HepG2 (cell line): ENCODE data around the gene NREP. TPM values are rescaled to one million over a fixed set of nuclear protein-coding genes. Genes with fewer than 3 reads are reported as not detected.

Source experiments
- ATAC-seq: fragments of 200-7000 bp; cut with Tn5 transposase; 3 replicates; pipeline ENCODE4 v1.9.1; 2020; ENCODE audit warnings: mild to moderate bottlenecking, moderate library complexity
- BruUV-seq: library from RNA; stranded (reverse); fragments of 400-500 nt; replicated peaks from 2 replicates; lab custom pipeline; 2021; lab: Mats Ljungman, UMichigan
- CTCF ChIA-PET: fragments of 300-600 bp; formaldehyde crosslinking; extraction: SDS; loops from one replicate; lab custom pipeline; 2021; ENCODE audit warnings: low total read pairs, inconsistent platforms, low intra/inter-chr PET ratio; lab: Yijun Ruan, JAX
- POLR2A ChIA-PET: fragments of 350-600 bp; sonication (Branson Sonifier 250); formaldehyde crosslinking; loops from one replicate; lab custom pipeline; 2020; ENCODE audit warnings: antibody characterized with exemption, inconsistent platforms; lab: Yijun Ruan, JAX
- DNase-seq: peaks from one replicate; pipeline ENCODE4 v3.0.0-alpha.2; 2015; ENCODE audit warnings: low spot score
- FAIRE-seq: peaks from 3 replicates; lab custom pipeline; 2011; peaks lifted over from hg19 to GRCh38; lab: Jason Lieb, UNC
- H2AFZ ChIP-seq: one replicate; pipeline ENCODE4 v1.6.1; 2011; ENCODE audit warnings: low read length, inconsistent platforms
- H3K27ac ChIP-seq: fragments of 300-600 bp; 3 replicates; pipeline ENCODE4 v1.8.0; 2011; ENCODE audit warnings: mixed run types, mild to moderate bottlenecking, mixed read lengths, low read length, inconsistent platforms; ENCODE audit not compliant: insufficient read depth; ENCODE audit errors: extremely low read length
- H3K27me3 ChIP-seq, 2 experiments: fragments of 200-600 bp in 1 of 2; 2 replicates in 1 of 2; 3 replicates in 1 of 2; pipeline versions ENCODE4 v1.6.0 to v1.8.0; 2011; ENCODE audit warnings: low read length in 2 of 2, mild to moderate bottlenecking in 2 of 2, moderate library complexity in 2 of 2, inconsistent platforms in 1 of 2; ENCODE audit not compliant: insufficient read depth in 2 of 2, control insufficient read depth in 1 of 2
- H3K36me3 ChIP-seq, 2 experiments: fragments of 200-600 bp in 1 of 2; replicated peaks in 1 of 2; 2 replicates in 1 of 2; 3 replicates in 1 of 2; pipeline versions ENCODE4 v1.5.1 to v1.8.0; 2011; ENCODE audit warnings: low read length in 2 of 2, inconsistent platforms in 1 of 2; ENCODE audit not compliant: insufficient read depth in 2 of 2, control insufficient read depth in 1 of 2
- H3K4me1 ChIP-seq: 2 replicates; pipeline ENCODE4 v1.5.1; 2012; ENCODE audit warnings: low read length, inconsistent platforms; ENCODE audit not compliant: insufficient read depth
- H3K4me2 ChIP-seq: 2 replicates; pipeline ENCODE4 v1.6.0; 2011; ENCODE audit warnings: low read depth, low read length, inconsistent platforms
- H3K4me3 ChIP-seq, 3 experiments: fragments of 200-600 bp in 1 of 3; sonication (generic), shearing (Covaris generic) in 1 of 3; replicated peaks in 1 of 3; 2 replicates each; pipeline ENCODE4 v1.5.1; 2011 to 2016; ENCODE audit warnings: low read length in 3 of 3, inconsistent platforms in 2 of 3, low read depth in 2 of 3, mild to moderate bottlenecking in 2 of 3, control low read depth in 1 of 3, mixed read lengths in 1 of 3; ENCODE audit not compliant: insufficient read depth in 1 of 3
- H3K79me2 ChIP-seq: one replicate; pipeline ENCODE4 v1.6.1; 2011; ENCODE audit warnings: low read length, inconsistent platforms; ENCODE audit not compliant: insufficient read depth
- H3K9ac ChIP-seq: 2 replicates; pipeline ENCODE4 v1.6.0; 2011; ENCODE audit warnings: mild to moderate bottlenecking, low read depth, low read length, inconsistent platforms; ENCODE audit not compliant: insufficient read depth
- H3K9me3 ChIP-seq: 2 replicates; pipeline ENCODE4 v1.5.1; 2012; ENCODE audit warnings: mild to moderate bottlenecking, low read length
- H4K20me1 ChIP-seq: 2 replicates; pipeline ENCODE4 v1.6.0; 2011; ENCODE audit warnings: inconsistent platforms, mild to moderate bottlenecking, low read length, moderate library complexity; ENCODE audit not compliant: insufficient read depth
- FOXC1 ChIP-seq: sonication (generic); formaldehyde crosslinking; IDR thresholded peaks from 2 replicates; pipeline ENCODE4 v1.8.0; 2022; ENCODE audit warnings: mild to moderate bottlenecking, missing genetic modification reagents, borderline replicate concordance
- FOXK1 ChIP-seq: sonication (generic); formaldehyde crosslinking; IDR thresholded peaks from 2 replicates; pipeline ENCODE4 v1.4.0; 2020; ENCODE audit warnings: low read depth, missing genetic modification reagents, borderline replicate concordance
- MAFF ChIP-seq: IDR thresholded peaks from 2 replicates; pipeline ENCODE4 v1.6.1; 2011; ENCODE audit warnings: low read depth, low read length, improper control_type of control experiment
- MIER2 ChIP-seq: IDR thresholded peaks from 2 replicates; pipeline ENCODE4 v1.6.1; 2016; ENCODE audit warnings: missing biosample characterization, missing genetic modification reagents
- PHF5A ChIP-seq: IDR thresholded peaks from one replicate; pipeline ENCODE4 v1.6.1; 2018; ENCODE audit warnings: low read depth, missing genetic modification reagents; ENCODE audit not compliant: unreplicated experiment
- ZNF136 ChIP-seq: sonication (generic); formaldehyde crosslinking; IDR thresholded peaks from 2 replicates; pipeline ENCODE4 v1.8.1; 2022; ENCODE audit warnings: low read depth, mild to moderate bottlenecking, moderate library complexity, missing genetic modification reagents
- WGBS: methylation state at CpG from one replicate; pipeline ENCODE4 v1.1.6; 2017; ENCODE audit warnings: low lambda C conversion rate; 5-methylcytosine and 5-hydroxymethylcytosine counted together
- in situ Hi-C: cut with HindIII; loops from 2 replicates; pipeline ENCODE4 v1.10.0; 2017; ENCODE audit warnings: low pct_unique_long_range_greater_than_20kb; ENCODE audit not compliant: extremely low pct_ligation_motif_present
- intact Hi-C: fragments of 100-400 bp; cut with micrococcal nuclease; formaldehyde crosslinking; loops from one replicate; pipeline ENCODE4 v1.10.0; 2022; ENCODE audit not compliant: unreplicated experiment
- polyA plus RNA-seq, 8 experiments: library from polyadenylated mRNA; depleted of rRNA in 3 of 8; stranded (reverse) in 7 of 8; unstranded in 1 of 8; fragments of >200 nt; fragmentation: Illumina TruSeq in 4 of 8; extraction: Trizol in 4 of 8; gene quantifications; 2 replicates each; pipeline versions ENCODE4 v1.2.1 to v1.2.3, GENCODE V29; 2011 to 2016; ENCODE audit warnings: low read depth in 4 of 8, missing spikeins in 1 of 8, mixed read lengths in 1 of 8; ENCODE audit not compliant: insufficient read depth in 1 of 8
- total RNA-seq, 5 experiments: library from RNA; depleted of rRNA; stranded (reverse); fragments of >200 nt; fragmentation: Illumina TruSeq; extraction: Trizol; gene quantifications; 2 replicates each; pipeline ENCODE4 v1.2.3, GENCODE V29; 2016; ENCODE audit warnings: low read depth in 1 of 5
- TF ChIP-seq, protein P1 (sequence below): sonication (generic); formaldehyde crosslinking; IDR thresholded peaks from 2 replicates; pipeline ENCODE4 v1.5.0; 2020; ENCODE audit warnings: missing genetic modification reagents
- TF ChIP-seq, protein P2 (sequence below): sonication (generic); formaldehyde crosslinking; IDR thresholded peaks from 2 replicates; pipeline ENCODE4 v1.5.1; 2020; ENCODE audit warnings: missing genetic modification reagents, mild to moderate bottlenecking, borderline replicate concordance

Gene NREP
- total and polyA plus RNA-seq, 2 of the 13 experiments (the other 11 are each of a cell fraction or from before 2014, with no cell fraction given), result 40.5 to 102 TPM

DNA sequence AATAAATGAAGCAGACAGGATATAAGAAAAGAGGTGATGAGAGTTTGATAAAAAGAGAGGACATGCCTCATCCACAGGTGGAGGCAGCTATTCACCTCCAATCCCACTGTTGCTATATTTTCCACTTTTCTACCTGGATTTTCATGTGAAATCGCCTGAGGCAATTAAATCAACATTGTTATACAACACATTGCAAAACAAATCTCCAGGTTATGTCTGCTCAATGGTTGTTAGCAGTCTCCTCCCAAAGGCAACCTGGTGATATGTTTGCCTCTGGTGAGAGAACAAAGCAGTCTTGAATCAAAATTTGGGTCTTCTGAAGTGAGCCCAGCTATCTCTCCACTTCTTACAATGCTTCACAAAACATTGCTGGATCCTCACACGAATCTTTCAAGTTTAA is 30.0 kb downstream of the NREP start:
- 75% methylated on average over 2 of the region's 2 CpGs for WGBS

More for the DNA sequence above, 30.0 kb downstream of the NREP start:
- Histone ChIP-seq H3K9me3 (no peaks in the 10 kb centered on the region), H3K9ac (no peak overlapping the region), H3K79me2 (no peaks in the 10 kb centered on the region), H3K4me2 (no peak overlapping the region), H3K27me3 (no peaks in the 10 kb centered on the region), H3K4me1 (peaks cover 19% of the 10 kb centered on the region), H3K27ac (no peak overlapping the region), H2AFZ (no peak overlapping the region), H3K4me3 (no peak overlapping the region), H4K20me1 (no peaks in the 10 kb centered on the region), H3K36me3 (no peaks in the 10 kb centered on the region; a peak in 2 of 5 replicates)
- ChIA-PET CTCF (no interaction called here), POLR2A (no interaction called here)
- no peak for ATAC-seq
- no peak for DNase-seq
- no peak for FAIRE-seq
- intact Hi-C loops (no loop called here), in situ Hi-C loops (no loop called here)
- BruUV-seq, result no TSS peak
- TF ChIP-seq FOXK1 (CRISPR knock-in tag) (no peak), MAFF (no peak), FOXC1 (CRISPR knock-in tag) (no peak), PHF5A (no peak), MIER2 (no peak), ZNF136 (CRISPR knock-in tag) (no peak)
- TF ChIP-seq, protein P1, sequence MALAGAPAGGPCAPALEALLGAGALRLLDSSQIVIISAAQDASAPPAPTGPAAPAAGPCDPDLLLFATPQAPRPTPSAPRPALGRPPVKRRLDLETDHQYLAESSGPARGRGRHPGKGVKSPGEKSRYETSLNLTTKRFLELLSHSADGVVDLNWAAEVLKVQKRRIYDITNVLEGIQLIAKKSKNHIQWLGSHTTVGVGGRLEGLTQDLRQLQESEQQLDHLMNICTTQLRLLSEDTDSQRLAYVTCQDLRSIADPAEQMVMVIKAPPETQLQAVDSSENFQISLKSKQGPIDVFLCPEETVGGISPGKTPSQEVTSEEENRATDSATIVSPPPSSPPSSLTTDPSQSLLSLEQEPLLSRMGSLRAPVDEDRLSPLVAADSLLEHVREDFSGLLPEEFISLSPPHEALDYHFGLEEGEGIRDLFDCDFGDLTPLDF (CRISPR knock-in tag), result no peak
- TF ChIP-seq, protein P2, sequence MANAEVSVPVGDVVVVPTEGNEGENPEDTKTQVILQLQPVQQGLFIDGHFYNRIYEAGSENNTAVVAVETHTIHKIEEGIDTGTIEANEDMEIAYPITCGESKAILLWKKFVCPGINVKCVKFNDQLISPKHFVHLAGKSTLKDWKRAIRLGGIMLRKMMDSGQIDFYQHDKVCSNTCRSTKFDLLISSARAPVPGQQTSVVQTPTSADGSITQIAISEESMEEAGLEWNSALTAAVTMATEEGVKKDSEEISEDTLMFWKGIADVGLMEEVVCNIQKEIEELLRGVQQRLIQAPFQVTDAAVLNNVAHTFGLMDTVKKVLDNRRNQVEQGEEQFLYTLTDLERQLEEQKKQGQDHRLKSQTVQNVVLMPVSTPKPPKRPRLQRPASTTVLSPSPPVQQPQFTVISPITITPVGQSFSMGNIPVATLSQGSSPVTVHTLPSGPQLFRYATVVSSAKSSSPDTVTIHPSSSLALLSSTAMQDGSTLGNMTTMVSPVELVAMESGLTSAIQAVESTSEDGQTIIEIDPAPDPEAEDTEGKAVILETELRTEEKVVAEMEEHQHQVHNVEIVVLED (CRISPR knock-in tag), result no peak
